ENCODE measurements around the gene TCF7.

GRCh38 chr5:134178096-134178419 is 63.6 kb downstream of the TCF7 start:
- TF ChIP-seq CTCF (IDR thresholded peaks at IDR 0.05 in 4 of 5, conservative IDR thresholded peaks at IDR 0.05 in 1 of 5) (no peak), POLR2A (IDR thresholded peaks at IDR 0.05) (no peak)
